HG03097 (cell line): ENCODE results near the gene ACVR1.

ENCODE experiments used
- ATAC-seq: cut with Tn5 transposase; IDR thresholded peaks from one replicate; pipeline ENCODE4 v1.9.1; 2021; ENCODE audit not compliant: unreplicated experiment, low FRiP score

The ACVR1 gene

DNA sequence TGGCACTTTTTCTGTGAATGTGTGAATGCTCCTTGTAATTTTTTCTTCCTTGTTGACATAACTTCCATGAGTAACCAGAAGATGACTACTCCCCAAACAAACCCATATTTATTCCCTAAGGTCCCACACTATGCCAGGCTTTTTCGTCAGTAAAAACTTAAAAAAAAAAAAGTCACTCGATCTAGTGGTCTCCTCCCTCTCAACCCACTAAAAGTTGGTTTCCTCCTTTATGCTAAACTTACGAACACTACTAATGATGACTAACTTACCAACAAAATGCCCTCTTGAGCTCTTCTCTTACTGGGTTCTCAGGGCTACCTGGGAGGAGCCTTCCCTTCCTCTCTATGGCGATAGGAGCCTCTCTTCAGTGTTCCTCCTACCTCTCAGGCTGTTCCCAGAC, 18.2 kb downstream of the ACVR1 start:
- no peak for ATAC-seq

DNA sequence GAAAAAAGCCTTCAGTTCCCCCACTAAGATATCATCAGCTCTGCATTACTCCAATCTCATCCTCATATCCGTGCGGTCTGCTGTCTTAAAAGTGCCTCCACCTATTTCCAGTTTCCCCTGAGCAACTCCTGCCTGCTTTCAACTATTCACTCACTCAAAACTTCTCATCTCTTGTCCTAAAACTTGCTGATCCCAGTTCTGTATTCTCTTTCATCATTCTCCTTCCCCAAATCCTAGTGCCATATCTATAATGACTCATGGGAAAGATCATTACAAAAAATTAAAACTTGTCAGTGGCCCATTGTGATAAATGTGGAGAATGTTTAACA, 20.0 kb downstream of the ACVR1 start:
- no peak for ATAC-seq

DNA sequence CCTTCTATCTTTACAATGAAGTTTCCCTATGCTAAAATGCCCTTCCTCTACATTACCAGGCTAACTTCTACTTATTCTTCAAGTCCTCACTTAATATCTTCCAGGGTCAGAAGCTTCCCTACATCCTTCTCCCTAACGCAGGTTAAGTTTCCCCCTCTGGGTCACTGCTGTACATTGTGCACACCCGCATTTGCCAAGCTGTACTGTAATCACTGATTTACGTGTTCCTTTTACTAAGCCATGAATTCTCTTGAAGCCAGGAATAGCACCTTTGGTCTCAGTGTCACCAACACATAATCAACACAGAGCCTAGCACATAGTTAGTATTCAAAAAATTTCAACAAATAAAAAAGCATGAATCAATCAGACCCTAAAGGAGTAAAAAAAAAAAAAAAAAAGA, 22.3 kb downstream of the ACVR1 start:
- ATAC-seq, result no peak

DNA sequence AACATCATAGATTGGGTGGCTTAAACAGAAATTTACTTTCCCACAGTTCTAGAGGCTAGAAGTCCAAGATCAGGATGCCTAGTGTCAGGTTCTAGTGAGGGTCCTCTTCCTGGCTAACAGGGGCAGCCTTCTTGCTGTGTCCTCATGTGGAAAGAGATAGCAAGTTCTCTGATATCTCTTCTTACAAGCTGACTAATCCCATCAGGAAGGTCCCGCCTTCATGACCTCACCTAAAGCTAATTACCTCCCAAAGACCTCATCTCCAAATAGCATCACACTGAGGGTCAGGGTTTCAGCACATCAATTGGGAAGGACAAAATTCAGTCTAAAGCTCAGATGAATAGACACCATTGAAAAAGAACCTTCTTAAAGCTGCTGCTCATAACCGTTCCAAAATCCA, 22.9 kb downstream of the ACVR1 start:
- no peak for ATAC-seq

DNA sequence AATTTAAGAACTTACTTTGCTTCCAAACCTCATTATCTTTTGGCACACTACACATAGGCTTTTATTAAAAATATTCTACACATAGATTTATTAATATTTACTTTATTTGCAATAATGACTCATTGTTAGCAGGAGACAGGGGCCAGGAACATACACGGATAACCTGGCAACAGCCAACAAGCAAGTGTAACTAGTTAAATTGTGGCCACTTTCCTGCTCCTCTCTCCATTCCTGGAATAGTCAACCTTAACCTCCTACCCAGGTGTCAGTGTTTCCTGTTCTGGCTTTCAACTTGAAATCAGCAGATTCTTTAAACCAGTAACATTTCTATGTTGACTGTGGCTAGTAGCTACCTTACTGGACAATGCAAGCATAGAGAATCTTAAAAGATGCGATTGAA, 26.5 kb downstream of the ACVR1 start:
- no peak for ATAC-seq

DNA sequence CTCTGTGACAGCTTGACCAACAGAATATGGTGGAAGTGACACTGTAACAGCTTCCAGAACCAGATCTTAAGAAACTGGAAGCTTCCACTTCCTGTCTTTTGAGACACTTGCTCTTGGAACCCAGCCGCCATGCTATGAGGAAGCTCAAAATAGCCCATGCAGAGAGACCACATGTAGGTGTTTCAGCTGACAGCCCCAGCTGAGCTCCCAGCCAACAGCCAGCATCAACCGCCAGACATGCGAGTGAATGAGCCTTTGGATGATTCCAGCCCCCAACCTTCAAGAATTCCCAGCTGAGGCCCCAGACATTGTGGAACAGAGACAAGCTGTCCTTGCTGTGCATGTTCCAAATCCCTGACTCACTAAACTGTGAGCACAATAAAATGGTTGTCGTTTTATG, 27.9 kb downstream of the ACVR1 start:
- no peak for ATAC-seq

DNA sequence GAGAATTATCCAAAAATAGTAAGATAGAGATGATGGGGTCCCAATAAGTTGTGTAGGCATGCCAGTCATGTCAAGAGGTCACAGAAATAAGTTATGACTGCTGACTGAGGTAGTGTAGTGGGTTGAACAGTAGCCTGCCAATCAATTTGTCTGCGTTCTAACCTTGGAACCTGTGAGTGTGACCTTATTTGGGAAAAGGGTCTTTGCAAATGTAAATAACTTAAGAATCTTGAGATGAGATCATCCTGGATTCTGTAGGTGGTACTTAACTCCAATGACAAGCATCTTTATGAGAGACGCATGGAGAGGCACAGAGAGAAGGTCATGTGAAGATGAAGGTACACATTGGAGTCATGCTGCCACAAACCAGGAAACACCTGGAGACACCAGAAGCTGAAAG, 31.0 kb downstream of the ACVR1 start:
- no peak for ATAC-seq

DNA sequence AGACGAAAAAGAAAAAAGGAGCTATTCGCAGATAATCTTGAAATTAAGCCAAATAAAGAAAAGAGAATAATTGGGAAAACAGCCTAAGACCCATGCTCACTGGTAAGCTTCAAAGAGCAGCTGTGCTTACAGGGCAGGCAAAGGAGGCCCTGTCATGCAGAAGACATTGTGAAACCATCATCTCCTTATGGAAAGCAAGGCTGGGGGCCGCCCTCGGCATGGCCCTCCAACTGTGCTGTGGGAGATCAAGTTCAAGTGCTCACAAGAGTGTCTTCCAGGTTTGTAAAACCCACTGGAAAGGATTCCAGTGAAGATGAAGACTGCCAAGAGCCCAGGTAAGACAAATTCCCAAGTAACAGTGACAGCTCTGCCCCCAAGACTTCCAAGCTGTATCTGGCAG, 32.2 kb downstream of the ACVR1 start:
- ATAC-seq, result no peak

DNA sequence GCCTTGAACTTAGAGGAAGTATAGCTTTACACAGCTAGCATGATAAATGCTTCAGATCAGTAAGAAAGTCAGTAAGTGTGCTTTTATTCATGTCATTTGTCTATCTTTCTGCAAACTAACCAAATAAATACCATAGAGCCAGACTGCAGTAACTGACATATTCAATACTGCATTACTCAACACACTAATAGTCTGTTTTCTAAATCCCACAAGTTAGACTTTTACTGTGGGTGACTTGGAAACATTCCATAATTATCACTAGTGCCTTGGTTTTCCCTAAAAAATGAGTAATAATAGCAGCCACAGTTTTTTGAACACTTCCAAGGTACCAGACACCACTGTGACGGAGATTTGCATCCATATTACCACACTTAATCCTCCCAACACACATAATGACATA, 33.0 kb downstream of the ACVR1 start:
- ATAC-seq, result no peak

DNA sequence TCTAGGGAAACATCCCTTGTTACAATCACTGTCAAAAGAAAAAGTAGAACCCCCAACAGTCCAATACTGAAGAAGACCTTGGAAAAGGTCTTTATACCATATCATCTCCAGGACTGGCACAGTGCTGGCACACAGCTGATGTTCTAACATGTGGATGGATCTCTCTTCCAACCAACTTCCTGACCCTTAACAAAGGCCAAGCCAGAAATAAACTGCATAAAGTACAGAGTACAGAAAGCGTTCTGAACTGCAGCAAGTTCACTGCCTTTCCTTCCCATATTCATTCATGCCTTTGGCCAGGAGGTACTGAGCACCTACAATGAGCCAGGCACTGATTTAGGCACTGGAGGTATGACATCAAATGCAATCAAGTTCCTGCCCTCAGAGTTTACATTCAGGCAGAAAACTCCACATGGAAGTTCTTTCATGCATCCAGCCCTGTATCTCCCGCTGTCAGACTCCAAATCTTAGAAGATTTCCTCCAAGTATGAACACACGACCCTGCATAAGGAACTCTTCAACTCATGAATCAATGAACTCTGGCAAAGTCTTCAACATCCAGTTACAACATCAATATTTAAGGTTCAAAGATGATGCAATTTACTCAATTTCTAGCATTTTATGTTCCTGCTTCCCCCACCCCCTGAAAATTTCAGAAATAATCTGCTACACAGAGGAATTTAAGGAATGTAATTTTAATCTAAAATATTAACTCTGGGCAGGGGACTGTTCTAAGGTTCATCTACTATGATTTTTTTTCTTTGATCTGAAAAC, 33.8 kb downstream of the ACVR1 start:
- no peak for ATAC-seq

DNA sequence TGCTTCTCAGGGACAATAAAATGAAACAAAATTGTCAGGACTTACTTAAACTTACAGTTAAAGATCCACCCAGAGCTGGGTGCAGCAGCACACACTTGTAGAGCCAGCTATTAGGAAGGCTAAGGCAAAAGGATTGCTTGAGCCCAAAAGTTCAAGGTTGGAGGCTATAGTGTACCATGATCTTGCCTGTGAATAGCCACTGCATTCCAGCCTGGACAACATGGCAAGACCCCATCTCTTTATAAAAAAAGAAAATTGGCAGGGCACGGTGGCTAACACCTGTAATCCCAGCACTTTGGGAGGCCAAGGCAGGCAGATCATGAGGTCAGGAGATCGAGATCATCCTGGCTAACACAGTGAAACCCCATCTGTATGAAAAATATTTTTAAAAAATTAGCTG, 34.6 kb downstream of the ACVR1 start:
- no peak for ATAC-seq

DNA sequence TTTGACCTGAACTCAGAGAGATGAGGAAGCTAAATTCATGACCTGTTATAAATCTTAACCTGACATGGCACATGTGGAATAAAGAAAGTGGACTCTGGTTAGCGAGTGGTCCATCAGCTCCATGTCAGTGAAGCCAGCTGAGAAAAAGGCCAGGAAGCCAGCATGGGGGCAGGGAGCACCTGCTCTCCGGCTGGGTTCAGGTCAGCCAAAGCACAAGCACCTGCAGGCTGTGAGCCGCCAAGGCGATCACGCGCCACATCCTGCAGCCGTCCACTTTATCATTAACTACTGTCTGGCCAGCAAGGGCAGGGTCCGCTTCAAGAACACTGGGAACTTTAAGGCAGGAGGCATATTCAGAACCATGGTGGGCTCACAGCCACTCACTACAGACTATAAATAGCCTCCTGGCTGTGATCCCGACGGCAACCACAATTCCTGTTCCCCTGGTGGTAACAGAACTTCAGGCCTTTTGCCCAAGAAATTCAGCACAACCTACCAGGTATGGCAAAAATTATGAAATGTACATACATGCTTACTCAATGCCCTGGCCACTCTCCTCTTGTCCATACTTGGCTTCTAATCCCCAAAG, 35.5 kb downstream of the ACVR1 start:
- ATAC-seq, result no peak

DNA sequence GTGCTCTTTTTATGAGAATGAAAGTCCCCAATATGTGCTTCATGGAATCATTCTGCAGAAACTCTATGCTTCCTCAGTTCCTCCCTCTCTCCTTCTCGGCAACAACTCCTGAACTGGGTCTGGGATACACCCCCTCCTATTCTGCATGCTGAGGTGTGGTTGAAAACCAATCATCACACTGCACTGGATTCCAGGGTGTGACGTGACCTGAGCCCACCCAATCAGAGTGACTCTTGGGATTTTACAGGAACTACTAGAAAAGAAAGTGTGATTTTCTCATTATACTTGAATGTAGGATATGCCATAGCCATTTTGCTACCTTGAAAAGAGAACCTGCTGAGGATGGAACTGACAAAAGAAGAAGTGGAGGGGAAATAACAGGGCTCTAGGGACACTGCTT, 36.3 kb downstream of the ACVR1 start:
- ATAC-seq, result no peak

DNA sequence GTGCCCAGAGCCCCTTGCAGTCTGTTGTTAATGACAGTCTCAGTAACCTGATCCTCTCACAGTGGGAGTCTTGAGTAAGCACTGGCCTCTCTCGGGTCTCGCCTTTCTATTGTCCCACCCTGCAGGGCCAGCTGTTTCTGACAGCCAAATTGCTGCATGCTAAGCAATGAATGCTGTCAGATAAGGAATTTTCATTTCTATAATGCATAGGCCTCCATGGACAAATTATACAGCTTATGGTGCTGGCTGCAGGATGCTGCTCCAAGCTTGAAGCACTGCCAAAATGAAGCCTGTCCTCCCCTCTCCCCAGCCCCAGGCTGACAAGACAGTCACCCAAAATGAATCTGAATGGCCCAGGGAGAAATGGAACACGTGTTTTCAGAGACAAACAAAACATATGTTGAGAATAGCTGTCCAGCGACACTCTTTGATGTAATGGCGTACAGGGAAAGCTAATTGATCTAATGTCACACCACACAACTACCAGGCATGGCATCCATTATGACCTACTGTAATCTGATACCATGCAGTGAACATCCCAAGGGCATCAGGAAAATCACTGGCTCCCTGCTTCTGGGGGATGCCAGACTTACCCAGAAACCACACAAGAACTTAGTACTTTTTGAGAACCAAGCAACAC, 36.8 kb downstream of the ACVR1 start:
- no peak for ATAC-seq

DNA sequence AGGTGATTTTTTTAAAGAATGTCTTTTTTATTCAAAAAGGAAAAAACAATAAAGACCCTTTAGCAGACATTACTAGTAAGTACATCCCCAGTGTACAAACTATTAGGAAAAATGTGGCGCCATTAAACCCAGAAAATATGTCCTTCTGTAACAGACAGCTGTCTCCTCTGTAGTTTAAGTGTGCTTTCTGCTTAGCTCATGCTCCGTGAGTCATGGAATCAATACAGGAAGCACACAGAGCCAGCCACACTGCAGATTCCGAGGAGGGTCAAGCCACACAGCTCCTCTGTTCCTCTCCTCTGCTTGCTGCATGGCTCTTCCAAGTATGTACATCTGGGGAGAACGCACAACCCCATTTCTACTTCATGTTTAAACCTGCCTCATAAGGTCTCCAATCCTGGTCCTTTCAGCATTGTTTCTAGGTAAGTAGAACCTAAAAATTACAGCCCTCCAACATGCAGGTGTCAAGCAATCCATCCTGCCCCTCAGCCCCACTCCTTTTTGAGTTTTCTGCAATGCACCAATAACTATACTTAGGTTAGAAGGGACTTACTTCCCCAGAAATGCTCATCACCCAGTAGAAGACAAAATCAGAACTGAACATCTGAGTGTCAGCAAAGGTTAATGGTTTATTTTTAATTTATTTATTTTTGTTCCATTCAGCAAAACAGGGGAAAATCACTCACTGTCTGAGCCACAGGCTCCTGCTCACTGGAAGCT, 37.5 kb downstream of the ACVR1 start:
- no peak for ATAC-seq

DNA sequence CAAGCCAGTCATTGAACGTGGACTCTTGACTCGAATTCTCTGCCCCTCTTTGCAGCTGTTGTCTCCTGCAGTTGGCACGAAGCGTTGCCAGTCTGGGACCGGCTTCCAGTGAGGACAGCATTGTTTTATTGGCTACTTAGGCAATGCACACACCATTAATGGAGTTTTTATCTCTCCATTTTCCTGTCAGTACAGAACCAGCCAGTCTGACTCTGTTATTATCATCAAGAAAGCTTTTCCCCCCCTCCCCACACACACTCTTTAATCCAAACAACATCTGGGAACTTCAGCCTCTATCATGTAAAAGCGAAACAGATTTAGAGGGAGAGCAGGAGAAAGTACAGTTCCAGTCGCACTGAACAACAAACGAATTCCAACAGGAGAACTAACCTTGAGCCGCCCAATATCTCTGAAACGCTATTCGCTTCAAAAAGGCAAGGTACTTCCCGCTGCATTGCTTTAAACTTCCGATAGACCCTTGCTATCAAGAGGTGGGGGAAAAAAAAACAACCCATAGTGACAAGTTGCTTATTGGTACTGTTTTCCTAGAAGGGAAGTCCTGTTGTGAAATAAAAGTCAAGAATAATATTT, 38.2 kb downstream of the ACVR1 start:
- no peak for ATAC-seq

DNA sequence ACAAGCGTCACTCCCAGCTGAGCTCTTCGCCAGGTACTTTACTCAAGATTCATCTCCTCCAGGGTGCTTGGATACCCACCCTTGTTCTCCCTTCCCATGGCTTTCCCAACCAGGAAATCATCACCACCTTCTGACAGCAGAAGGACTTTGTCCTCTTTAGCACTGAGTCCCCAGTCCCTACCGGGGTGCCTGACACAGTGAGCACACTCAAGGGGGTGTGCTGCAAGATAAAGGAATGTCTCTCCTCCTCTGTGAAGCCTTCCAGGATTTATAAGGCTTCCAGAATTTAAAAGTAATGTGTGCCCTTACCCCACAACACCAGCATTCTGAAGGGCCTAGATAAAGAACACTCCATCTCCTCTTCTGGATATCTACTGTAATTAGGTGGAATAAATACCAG, 39.6 kb downstream of the ACVR1 start:
- no peak for ATAC-seq

DNA sequence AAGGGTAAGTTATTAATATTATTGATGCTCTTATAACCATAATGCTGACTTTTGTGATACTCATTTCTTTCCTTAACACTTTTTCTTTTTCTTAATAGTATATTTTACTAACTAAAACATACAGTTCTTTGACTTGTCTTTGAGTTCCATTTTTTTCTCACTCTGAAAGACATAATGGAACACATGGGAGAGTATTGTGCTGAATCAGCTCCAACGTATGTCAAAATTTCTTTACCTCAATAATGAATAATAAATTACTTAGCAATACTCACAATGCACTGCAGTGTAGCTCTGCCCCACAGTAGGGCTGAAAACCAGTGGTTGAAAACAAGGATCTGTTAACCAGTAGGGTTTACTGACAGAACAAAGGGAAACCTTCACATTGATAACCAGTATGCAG, 40.7 kb downstream of the ACVR1 start:
- ATAC-seq, result no peak

DNA sequence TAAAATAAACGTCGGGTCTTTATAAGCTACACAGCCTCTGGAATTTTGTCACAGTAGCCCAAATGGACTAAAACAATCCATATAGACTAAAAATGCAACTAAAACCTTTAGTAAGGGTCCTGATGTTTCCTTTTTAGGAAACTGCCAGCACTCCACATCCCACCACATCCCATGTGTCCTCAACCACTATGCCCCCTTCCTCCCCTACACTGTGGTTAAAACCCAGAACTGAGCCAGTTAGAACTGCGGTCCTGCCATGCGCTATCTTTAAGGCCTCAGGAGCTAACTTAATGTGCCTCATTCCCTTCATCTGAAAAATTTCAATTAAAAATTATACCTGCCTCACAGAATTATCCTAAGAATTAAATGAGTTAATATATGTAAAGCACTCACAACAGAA, 41.1 kb downstream of the ACVR1 start:
- no peak for ATAC-seq

DNA sequence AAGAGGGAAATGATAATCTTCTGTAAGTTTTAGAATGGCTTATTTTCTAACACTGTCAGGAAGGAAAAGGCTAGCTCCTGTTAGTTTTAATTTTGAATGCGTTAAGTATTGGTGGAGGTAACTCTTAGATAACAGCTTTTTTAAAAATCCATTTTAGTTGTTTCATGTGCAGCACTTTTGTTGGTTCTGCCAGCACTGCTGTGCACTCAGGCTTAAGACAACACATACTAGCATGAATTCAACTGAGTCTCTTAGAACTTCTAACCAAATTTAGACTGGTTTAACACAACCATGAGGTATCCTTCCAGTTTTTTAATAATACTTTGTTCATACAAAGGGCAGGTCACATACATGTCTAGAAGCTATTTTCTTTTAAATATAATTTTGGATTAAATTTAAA, 42.4 kb downstream of the ACVR1 start:
- ATAC-seq, result no peak

DNA sequence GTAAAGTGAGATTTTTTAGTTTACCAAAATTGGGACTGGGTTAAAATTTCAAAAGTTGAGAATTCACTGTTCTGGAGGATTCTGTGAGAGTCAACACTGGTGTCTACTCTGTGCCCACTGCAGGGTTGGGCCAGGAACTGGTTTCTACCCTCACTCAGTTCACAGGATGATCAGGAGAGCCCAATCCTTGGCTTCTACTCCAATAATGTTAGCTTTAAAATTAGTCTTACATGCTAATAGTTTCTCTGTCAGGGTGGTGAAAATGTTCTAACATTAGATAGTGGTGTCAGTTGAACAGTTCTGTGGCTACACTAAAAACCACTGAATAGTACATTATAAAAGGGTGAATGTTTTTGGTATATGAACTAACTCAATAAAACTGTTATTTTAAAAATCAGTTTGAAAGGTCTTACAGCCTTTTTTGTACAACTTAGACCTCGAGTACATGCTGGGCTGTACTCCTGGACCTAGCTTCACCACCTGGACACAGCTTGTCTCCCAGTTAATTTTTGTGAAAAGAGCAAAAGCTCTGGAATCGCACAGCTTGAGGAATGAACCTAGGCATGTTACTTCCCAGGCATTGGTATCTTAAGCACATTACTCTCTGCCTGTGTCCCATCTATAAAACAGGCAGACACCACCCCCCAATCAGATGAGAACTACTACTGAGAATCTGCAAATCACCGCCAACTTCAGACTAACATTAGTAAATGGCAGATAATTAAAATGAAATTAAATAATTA, 44.4 kb downstream of the ACVR1 start:
- no peak for ATAC-seq
